Brain microvascular endothelial cell (primary cell): ENCODE measurements around the gene EMC1.
A peak's percentile ranks its signal among the peaks of the same experiment; 100 is the strongest.

ENCODE experiments used
- DNase-seq: peaks from one replicate; pipeline ENCODE4 v3.0.0-alpha.2; 2020
- H3K27ac ChIP-seq: fragments of 250-450 bp; sonication (Bioruptor Pico); 2 replicates; pipeline ENCODE4 v1.5.1; 2020; ENCODE audit warnings: mild to moderate bottlenecking, moderate library complexity
- H3K27me3 ChIP-seq: fragments of 250-450 bp; sonication (Bioruptor Pico); replicated peaks from 2 replicates; pipeline ENCODE4 v1.5.1; 2020; ENCODE audit warnings: mild to moderate bottlenecking
- H3K36me3 ChIP-seq: fragments of 250-450 bp; sonication (Bioruptor Pico); replicated peaks from 2 replicates; pipeline ENCODE4 v1.5.1; 2020; ENCODE audit warnings: mild to moderate bottlenecking
- H3K4me3 ChIP-seq: 2 replicates; pipeline ENCODE4 v1.5.1; 2011; ENCODE audit warnings: low read depth, mild to moderate bottlenecking, control low read depth, low read length, moderate library complexity
- CTCF ChIP-seq: IDR thresholded peaks from 2 replicates; pipeline ENCODE4 v1.5.1; 2011; ENCODE audit warnings: low read depth, mild to moderate bottlenecking, moderate library complexity, low read length, control low read depth, inconsistent platforms; ENCODE audit errors: missing control alignments
- in situ Hi-C: cut with HindIII; loops from 2 replicates; pipeline ENCODE4 v1.10.0; 2017; ENCODE audit warnings: low sequenced_read_pairs, low pct_ligation_motif_present

EMC1 gene

GRCh38 chr1:19205845-19206244 is 45.5 kb downstream of the EMC1 start:
- TF ChIP-seq CTCF = no peak
- in situ Hi-C loops = no loop called here
- Histone ChIP-seq H3K27me3 (no peaks in the 10 kb centered on the region), H3K27ac (no peak overlapping the region), H3K4me3 (no peak overlapping the region), H3K36me3 (peaks cover 5% of the 10 kb centered on the region)
- DNase-seq = no peak

- Histone ChIP-seq H3K4me3 (no peak overlapping the region), H3K27me3 (no peaks in the 10 kb centered on the region), H3K36me3 (peaks cover 9% of the 10 kb centered on the region), H3K27ac (no peak overlapping the region)
- no peak for TF ChIP-seq CTCF
- no peak for DNase-seq
- in situ Hi-C loops = no loop called here
Measured at GRCh38 chr1:19205403-19205802, 45.9 kb downstream of the EMC1 start.

GRCh38 chr1:19204446-19205266 is 46.7 kb downstream of the EMC1 start:
- H3K36me3 ChIP-seq = peaks cover 12% of the 10 kb centered on the region
- H3K27me3 ChIP-seq = no peaks in the 10 kb centered on the region
- no peak for TF ChIP-seq CTCF
- no peak overlapping the region for H3K4me3 ChIP-seq
- in situ Hi-C loops = no loop called here
- DNase-seq = no peak
- no peak overlapping the region for H3K27ac ChIP-seq

GRCh38 chr1:19203440-19203839 is 47.9 kb downstream of the EMC1 start:
- in situ Hi-C loops = no loop called here
- DNase-seq = peak; percentile 30
- no peak overlapping the region for H3K4me3 ChIP-seq
- H3K27me3 ChIP-seq = no peaks in the 10 kb centered on the region
- no peak for TF ChIP-seq CTCF
- no peak overlapping the region for H3K27ac ChIP-seq
- H3K36me3 ChIP-seq = peaks cover 24% of the 10 kb centered on the region

GRCh38 chr1:19202396-19202795 is 48.9 kb downstream of the EMC1 start:
- Histone ChIP-seq H3K27me3 (no peaks in the 10 kb centered on the region), H3K27ac (no peak overlapping the region), H3K36me3 (peaks cover 35% of the 10 kb centered on the region), H3K4me3 (no peak overlapping the region)
- TF ChIP-seq CTCF = no peak
- DNase-seq = no peak
- in situ Hi-C loops = no loop called here

- TF ChIP-seq CTCF = no peak
- in situ Hi-C loops = no loop called here
- no peak overlapping the region for H3K4me3 ChIP-seq
- no peaks in the 10 kb centered on the region for H3K27me3 ChIP-seq
- peaks cover 55% of the 10 kb centered on the region for H3K36me3 ChIP-seq
- DNase-seq = no peak
- H3K27ac ChIP-seq = no peak overlapping the region
Measured at GRCh38 chr1:19199969-19200604, 51.2 kb downstream of the EMC1 start.
